Measurements from ENCODE around the gene C22orf23. TPM values are rescaled to one million over a fixed set of nuclear protein-coding genes. Genes with fewer than 3 reads are reported as not detected.

The C22orf23 gene
- total RNA-seq, 1 donor from 2014 or later = 0.79 TPM

- Mint-ChIP-seq H3K36me3 (ENCODE audit: low read depth) (peaks cover 6% of the 10 kb centered on the region), H3K4me3 (no peak overlapping the region), H3K4me1 (peaks cover 8% of the 10 kb centered on the region), H3K27me3 (ENCODE audit: low read depth) (no peaks in the 10 kb centered on the region), H3K27ac (ENCODE audit: unreplicated experiment) (no peak overlapping the region), H3K9me3 (no peaks in the 10 kb centered on the region)
- TF ChIP-seq, protein P1, sequence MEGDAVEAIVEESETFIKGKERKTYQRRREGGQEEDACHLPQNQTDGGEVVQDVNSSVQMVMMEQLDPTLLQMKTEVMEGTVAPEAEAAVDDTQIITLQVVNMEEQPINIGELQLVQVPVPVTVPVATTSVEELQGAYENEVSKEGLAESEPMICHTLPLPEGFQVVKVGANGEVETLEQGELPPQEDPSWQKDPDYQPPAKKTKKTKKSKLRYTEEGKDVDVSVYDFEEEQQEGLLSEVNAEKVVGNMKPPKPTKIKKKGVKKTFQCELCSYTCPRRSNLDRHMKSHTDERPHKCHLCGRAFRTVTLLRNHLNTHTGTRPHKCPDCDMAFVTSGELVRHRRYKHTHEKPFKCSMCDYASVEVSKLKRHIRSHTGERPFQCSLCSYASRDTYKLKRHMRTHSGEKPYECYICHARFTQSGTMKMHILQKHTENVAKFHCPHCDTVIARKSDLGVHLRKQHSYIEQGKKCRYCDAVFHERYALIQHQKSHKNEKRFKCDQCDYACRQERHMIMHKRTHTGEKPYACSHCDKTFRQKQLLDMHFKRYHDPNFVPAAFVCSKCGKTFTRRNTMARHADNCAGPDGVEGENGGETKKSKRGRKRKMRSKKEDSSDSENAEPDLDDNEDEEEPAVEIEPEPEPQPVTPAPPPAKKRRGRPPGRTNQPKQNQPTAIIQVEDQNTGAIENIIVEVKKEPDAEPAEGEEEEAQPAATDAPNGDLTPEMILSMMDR (conservative IDR thresholded peaks at IDR 0.05) = no peak
- DNase-seq (ENCODE audit: low read depth, low spot score) = no peak
These were observed 24.0 kb downstream of the C22orf23 start for GRCh38 chr22:37929390-37929789.

GRCh38 chr22:37927637-37927936 is 25.8 kb downstream of the C22orf23 start:
- H3K9me3 Mint-ChIP-seq = no peaks in the 10 kb centered on the region
- no peak overlapping the region for H3K27ac Mint-ChIP-seq (ENCODE audit: unreplicated experiment)
- DNase-seq (ENCODE audit: low read depth, low spot score) = no peak
- peaks cover 3% of the 10 kb centered on the region for H3K36me3 Mint-ChIP-seq (ENCODE audit: low read depth)
- H3K4me3 Mint-ChIP-seq = no peak overlapping the region
- no peaks in the 10 kb centered on the region for H3K27me3 Mint-ChIP-seq (ENCODE audit: low read depth)
- H3K4me1 Mint-ChIP-seq = no peaks in the 10 kb centered on the region
- TF ChIP-seq, protein P1 (conservative IDR thresholded peaks at IDR 0.05) = no peak

DNA sequence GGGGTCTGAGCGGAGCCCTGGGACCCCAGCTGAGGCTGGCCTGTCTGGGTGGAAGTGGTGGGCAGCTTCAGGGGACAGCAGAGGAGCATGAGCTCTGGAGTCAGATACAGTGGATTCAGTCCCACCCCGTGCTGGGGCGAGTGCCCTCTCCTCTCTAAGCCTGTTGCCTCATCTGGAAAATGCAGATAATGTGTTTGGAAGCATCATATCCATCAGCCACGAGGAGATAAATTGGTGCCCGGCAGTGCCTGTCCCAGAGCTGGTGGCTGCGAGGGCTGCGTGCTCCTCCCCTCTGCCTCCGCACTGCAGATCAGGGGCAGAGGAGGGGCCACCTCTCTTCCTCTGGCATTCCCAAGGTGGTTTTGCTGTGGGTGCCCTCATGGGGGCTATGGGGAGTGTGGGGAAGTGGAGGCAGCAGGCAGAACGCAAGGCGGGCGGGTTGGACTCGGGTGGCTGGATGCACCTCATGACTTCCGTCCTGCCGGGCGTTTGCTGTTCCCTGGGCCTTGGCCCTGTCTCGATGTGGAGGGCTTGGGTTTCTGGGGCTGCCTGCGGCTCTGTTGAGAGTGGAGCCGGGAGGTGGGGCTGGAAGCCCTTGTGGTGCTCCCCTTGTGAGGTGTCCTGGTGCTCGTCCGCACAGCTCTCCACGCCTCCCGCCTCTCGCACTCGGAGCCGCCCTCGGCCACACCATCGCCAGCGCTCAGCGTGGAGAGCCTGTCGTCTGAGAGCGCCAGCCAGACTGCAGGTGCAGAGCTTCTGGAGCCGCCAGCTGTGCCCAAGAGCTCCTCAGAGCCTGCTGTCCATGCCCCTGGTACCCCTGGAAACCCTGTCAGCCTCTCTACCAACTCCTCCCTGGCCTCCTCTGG is 26.4 kb downstream of the C22orf23 start:
- Mint-ChIP-seq H3K9me3 (no peaks in the 10 kb centered on the region), H3K27me3 (ENCODE audit: low read depth) (no peaks in the 10 kb centered on the region), H3K4me3 (no peak overlapping the region), H3K36me3 (ENCODE audit: low read depth) (peaks cover 3% of the 10 kb centered on the region), H3K4me1 (no peaks in the 10 kb centered on the region), H3K27ac (ENCODE audit: unreplicated experiment) (no peak overlapping the region)
- DNase-seq (ENCODE audit: low read depth, low spot score) = no peak
- TF ChIP-seq, protein P1 (conservative IDR thresholded peaks at IDR 0.05) = no peak

DNA sequence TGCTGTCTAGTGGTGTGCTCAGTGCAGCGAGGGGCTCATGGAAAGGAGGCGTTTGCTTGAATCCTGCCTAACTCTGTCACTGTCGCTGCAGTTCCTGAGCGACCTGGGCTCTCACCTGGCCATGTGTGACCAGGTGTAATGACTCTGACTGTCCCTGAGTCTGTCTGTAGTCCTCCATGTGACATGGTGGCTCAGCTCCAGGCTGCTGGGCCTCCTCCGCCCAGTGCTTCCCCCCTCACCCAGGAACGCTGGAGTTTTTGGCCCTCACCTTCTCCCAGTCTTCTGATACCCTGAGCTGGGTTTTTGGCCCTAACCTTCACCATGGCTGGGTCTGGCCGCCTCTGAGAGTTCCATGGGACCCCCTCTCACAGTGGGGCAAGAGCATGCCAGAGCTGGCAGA is 27.0 kb downstream of the C22orf23 start:
- Mint-ChIP-seq H3K4me3 (no peak overlapping the region), H3K4me1 (no peaks in the 10 kb centered on the region)

DNA sequence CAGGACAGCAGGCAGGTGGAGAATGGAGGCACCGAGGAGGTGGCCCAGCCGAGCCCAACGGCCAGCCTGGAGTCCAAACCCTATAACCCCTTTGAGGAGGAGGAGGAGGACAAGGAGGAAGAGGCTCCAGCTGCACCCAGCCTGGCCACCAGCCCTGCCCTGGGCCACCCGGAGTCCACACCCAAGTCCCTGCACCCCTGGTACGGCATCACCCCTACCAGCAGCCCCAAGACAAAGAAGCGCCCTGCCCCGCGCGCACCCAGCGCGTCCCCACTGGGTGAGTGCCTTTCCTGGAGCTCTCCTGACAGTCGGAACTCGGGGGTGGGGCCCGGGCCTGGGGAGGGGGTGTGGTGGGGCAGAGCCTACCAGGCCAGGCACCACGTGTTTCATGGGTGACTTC is 27.6 kb downstream of the C22orf23 start:
- H3K36me3 Mint-ChIP-seq (ENCODE audit: low read depth) = peaks cover 3% of the 10 kb centered on the region
- no peaks in the 10 kb centered on the region for H3K4me1 Mint-ChIP-seq
- no peak overlapping the region for H3K27ac Mint-ChIP-seq (ENCODE audit: unreplicated experiment)
- TF ChIP-seq, protein P1 (conservative IDR thresholded peaks at IDR 0.05) = no peak
- no peak overlapping the region for H3K4me3 Mint-ChIP-seq
- H3K9me3 Mint-ChIP-seq = no peaks in the 10 kb centered on the region
- DNase-seq (ENCODE audit: low read depth, low spot score) = no peak
- no peaks in the 10 kb centered on the region for H3K27me3 Mint-ChIP-seq (ENCODE audit: low read depth)

More for the DNA sequence above, 27.0 kb downstream of the C22orf23 start:
- Mint-ChIP-seq H3K27ac (ENCODE audit: unreplicated experiment) (no peak overlapping the region), H3K27me3 (ENCODE audit: low read depth) (no peaks in the 10 kb centered on the region), H3K36me3 (ENCODE audit: low read depth) (peaks cover 3% of the 10 kb centered on the region), H3K9me3 (no peaks in the 10 kb centered on the region)
- no peak for DNase-seq (ENCODE audit: low read depth, low spot score)
- TF ChIP-seq, protein P1 (conservative IDR thresholded peaks at IDR 0.05) = no peak
